Sciatic nerve (tissue), 2 donors: ENCODE results near the gene DLST. TPM values are rescaled to one million over a fixed set of nuclear protein-coding genes. Genes with fewer than 3 reads are reported as not detected.

Source experiments
- ATAC-seq: fragments of 200-7000 bp; cut with Tn5 transposase; one replicate; pipeline ENCODE4 v1.9.1; 2020; ENCODE audit warnings: mild to moderate bottlenecking, moderate library complexity
- DNase-seq: peaks from one replicate; pipeline ENCODE4 v3.0.0-alpha.2; 2020; ENCODE audit warnings: low spot score
- intact Hi-C: fragments of 100-400 bp; cut with DNase I; formaldehyde crosslinking; loops from one replicate; pipeline ENCODE4 v1.14.2; 2022
- total RNA-seq: library from RNA; stranded (reverse); fragmentation: NEBNext Ultra II Directional; extraction: Animal tissue kit (Norgen Biotek cat#: 25700); gene quantifications from one replicate; pipeline ENCODE4 v1.2.1, GENCODE V29; 2021
- donor health status: DM: no; HTN: no; CAD: no.
- donor health status: DM: no; HTN: no; CAD: no.

Gene DLST
- total RNA-seq, 1 donor from 2014 or later = 79.6 TPM

- ATAC-seq = no peak
- intact Hi-C loops = loop anchor here (5.0 kb wide), 1 partner anchor 47 kb away; no protein-coding TSS in a partner anchor
- no peak for DNase-seq
Observed at GRCh38 chr14:74859757-74860552, 21.8 kb upstream of the DLST start.

- intact Hi-C loops = loop anchor here (5.0 kb wide), 1 partner anchor 46 kb away; no protein-coding TSS in a partner anchor
- DNase-seq = peak; percentile 95
Observed at GRCh38 chr14:74860899-74861733, 20.6 kb upstream of the DLST start.

GRCh38 chr14:74861734-74862090, 20.0 kb upstream of the DLST start:
- intact Hi-C loops = loop anchor here (5.0 kb wide), 1 partner anchor 46 kb away; no protein-coding TSS in a partner anchor

More at GRCh38 chr14:74860899-74861733, 20.6 kb upstream of the DLST start:
- peak; percentile 84 for ATAC-seq

GRCh38 chr14:74863274-74863673, 18.4 kb upstream of the DLST start:
- ATAC-seq = peak; percentile 42
- no peak for DNase-seq

More at GRCh38 chr14:74861734-74862090, 20.0 kb upstream of the DLST start:
- no peak for ATAC-seq
- DNase-seq = no peak

GRCh38 chr14:74864198-74864597, 17.5 kb upstream of the DLST start:
- DNase-seq (no peak), ATAC-seq (no peak)
- intact Hi-C loops = loop anchor here (5.0 kb wide), 1 partner anchor 43 kb away; no protein-coding TSS in a partner anchor

More at GRCh38 chr14:74863274-74863673, 18.4 kb upstream of the DLST start:
- intact Hi-C loops = loop anchor here (5.0 kb wide), 1 partner anchor 44 kb away; no protein-coding TSS in a partner anchor

GRCh38 chr14:74865156-74865555, 16.6 kb upstream of the DLST start:
- intact Hi-C loops = no loop called here
- ATAC-seq (no peak), DNase-seq (no peak)

- ATAC-seq (no peak), DNase-seq (no peak)
- intact Hi-C loops = no loop called here
Observed at GRCh38 chr14:74866708-74867389, 14.9 kb upstream of the DLST start.

- intact Hi-C loops = no loop called here
- ATAC-seq (peak; percentile 75), DNase-seq (no peak)
Observed at GRCh38 chr14:74867673-74868072, 14.0 kb upstream of the DLST start.

GRCh38 chr14:74868739-74869138, 13.0 kb upstream of the DLST start:
- DNase-seq (no peak), ATAC-seq (no peak)
- intact Hi-C loops = no loop called here

GRCh38 chr14:74871819-74872218, 9.9 kb upstream of the DLST start:
- ATAC-seq (no peak), DNase-seq (no peak)
- intact Hi-C loops = no loop called here

GRCh38 chr14:74875204-74875603, 6.5 kb upstream of the DLST start:
- DNase-seq (no peak), ATAC-seq (no peak)
- intact Hi-C loops = no loop called here

GRCh38 chr14:74875941-74876913, 5.5 kb upstream of the DLST start, which contains the start of gene PROX2:
Gene PROX2, minus strand, starts transcription at chr14:74876145. Its CDS starts 12,311 bp downstream, at chr14:74863834.
- ATAC-seq = no peak
- intact Hi-C loops = no loop called here
- no peak for DNase-seq

GRCh38 chr14:74879427-74880182, 2.1 kb upstream of the DLST start:
- DNase-seq (no peak), ATAC-seq (no peak)
- intact Hi-C loops = no loop called here

GRCh38 chr14:74882103-74882920, 596 bp downstream of the DLST start:
- peak; percentile 61 for DNase-seq
- intact Hi-C loops = no loop called here
- ATAC-seq = peak; percentile 0

- intact Hi-C loops = no loop called here
- DNase-seq (no peak), ATAC-seq (peak; percentile 91)
Observed at GRCh38 chr14:74886001-74886400, 4.3 kb downstream of the DLST start.
